ENCODE results near the gene AKAP7. TPM values are rescaled to one million over a fixed set of nuclear protein-coding genes. Genes with fewer than 3 reads are reported as not detected.

AKAP7 gene
- total and polyA plus RNA-seq, 2 donors (not counting 1 experiment from before 2014, with no cell fraction given), result 6.3 to 10.8 TPM

DNA sequence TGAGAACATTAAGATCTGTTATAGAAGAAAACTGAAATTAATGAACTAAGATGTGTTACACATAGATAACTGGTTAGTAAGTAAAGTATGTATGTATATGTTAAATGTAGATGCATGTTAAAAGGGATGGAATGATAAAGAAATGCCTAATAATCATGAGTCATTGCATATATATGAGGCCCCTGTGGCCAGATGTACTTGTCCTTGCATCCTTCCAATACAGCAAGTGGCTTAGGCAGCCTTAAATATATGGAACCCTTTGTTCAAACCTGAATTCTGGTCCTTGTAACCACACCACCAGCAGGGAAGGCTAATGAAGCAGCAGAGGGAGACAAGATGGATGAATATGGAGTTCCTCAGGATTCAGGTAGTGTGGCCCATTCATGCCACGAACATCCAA, 9.8 kb upstream of the AKAP7 start:
- H3K27me3 Mint-ChIP-seq, result peaks cover 12% of the 10 kb centered on the region
- H3K4me1 Mint-ChIP-seq, result no peaks in the 10 kb centered on the region
- intact Hi-C loops (cut with micrococcal nuclease), result no loop called here
- ATAC-seq (ENCODE audit: low read depth) (no peak), DNase-seq (no peak)
- whole genome bisulfite sequencing (ENCODE audit: insufficient coverage), result no CpG with 5 or more reads among the region's 1 CpG
- H2AFZ ChIP-seq (ENCODE audit: insufficient read depth, low read depth, low read length, poor library complexity, severe bottlenecking), result no peak overlapping the region
- H3K4me3 Mint-ChIP-seq, result no peak overlapping the region
- POLR2A ChIA-PET, result no interaction called here
- no peak overlapping the region for H3K27ac ChIP-seq (ENCODE audit: low read length in 2 of 2)
- H3K36me3 ChIP-seq (replicated peaks in 1 of 2; ENCODE audit: control extremely low read depth in 1 of 2, control insufficient read depth in 1 of 2, extremely low read depth in 1 of 2, insufficient read depth in 2 of 2, low read length in 1 of 2), result no peaks in the 10 kb centered on the region
- no peaks in the 10 kb centered on the region for H3K27me3 ChIP-seq (replicated peaks in 1 of 4; ENCODE audit: control extremely low read depth in 1 of 4, control insufficient read depth in 3 of 4, insufficient read depth in 4 of 4, low read length in 3 of 4)
- CTCF ChIA-PET, result no interaction called here
- no peak overlapping the region for H3K9ac ChIP-seq (ENCODE audit: low read length)
- no peak overlapping the region for H3K4me2 ChIP-seq (replicated peaks; ENCODE audit: low read depth, low read length, poor library complexity, severe bottlenecking)
- H3K4me1 ChIP-seq (ENCODE audit: control insufficient read depth in 2 of 2, insufficient read depth in 2 of 2, low read length in 2 of 2), result no peaks in the 10 kb centered on the region
- no peak overlapping the region for H3K4me3 ChIP-seq (ENCODE audit: control extremely low read depth in 1 of 5, extremely low read depth in 1 of 5, insufficient read depth in 1 of 5, low read depth in 2 of 5, low read length in 4 of 5)
- H4K20me1 ChIP-seq (ENCODE audit: control insufficient read depth, insufficient read depth, low read length, poor library complexity, severe bottlenecking), result no peaks in the 10 kb centered on the region
- TF ChIP-seq, protein P1, sequence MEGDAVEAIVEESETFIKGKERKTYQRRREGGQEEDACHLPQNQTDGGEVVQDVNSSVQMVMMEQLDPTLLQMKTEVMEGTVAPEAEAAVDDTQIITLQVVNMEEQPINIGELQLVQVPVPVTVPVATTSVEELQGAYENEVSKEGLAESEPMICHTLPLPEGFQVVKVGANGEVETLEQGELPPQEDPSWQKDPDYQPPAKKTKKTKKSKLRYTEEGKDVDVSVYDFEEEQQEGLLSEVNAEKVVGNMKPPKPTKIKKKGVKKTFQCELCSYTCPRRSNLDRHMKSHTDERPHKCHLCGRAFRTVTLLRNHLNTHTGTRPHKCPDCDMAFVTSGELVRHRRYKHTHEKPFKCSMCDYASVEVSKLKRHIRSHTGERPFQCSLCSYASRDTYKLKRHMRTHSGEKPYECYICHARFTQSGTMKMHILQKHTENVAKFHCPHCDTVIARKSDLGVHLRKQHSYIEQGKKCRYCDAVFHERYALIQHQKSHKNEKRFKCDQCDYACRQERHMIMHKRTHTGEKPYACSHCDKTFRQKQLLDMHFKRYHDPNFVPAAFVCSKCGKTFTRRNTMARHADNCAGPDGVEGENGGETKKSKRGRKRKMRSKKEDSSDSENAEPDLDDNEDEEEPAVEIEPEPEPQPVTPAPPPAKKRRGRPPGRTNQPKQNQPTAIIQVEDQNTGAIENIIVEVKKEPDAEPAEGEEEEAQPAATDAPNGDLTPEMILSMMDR (IDR thresholded peaks at IDR 0.05), result no peak
- no peak for TF ChIP-seq EZH2 (IDR thresholded peaks at IDR 0.05; ENCODE audit: borderline replicate concordance, insufficient read depth, low read depth, low read length, poor library complexity, severe bottlenecking)
- H3K9me3 Mint-ChIP-seq (ENCODE audit: insufficient read depth), result no peaks in the 10 kb centered on the region
- H3K27ac Mint-ChIP-seq, result no peak overlapping the region
- H3K79me2 ChIP-seq (ENCODE audit: control insufficient read depth, insufficient read depth, low read length), result no peaks in the 10 kb centered on the region
- H3K9me3 ChIP-seq (ENCODE audit: control extremely low read depth in 1 of 3, control insufficient read depth in 2 of 3, insufficient read depth in 1 of 3, low read length in 2 of 3), result no peaks in the 10 kb centered on the region

DNA sequence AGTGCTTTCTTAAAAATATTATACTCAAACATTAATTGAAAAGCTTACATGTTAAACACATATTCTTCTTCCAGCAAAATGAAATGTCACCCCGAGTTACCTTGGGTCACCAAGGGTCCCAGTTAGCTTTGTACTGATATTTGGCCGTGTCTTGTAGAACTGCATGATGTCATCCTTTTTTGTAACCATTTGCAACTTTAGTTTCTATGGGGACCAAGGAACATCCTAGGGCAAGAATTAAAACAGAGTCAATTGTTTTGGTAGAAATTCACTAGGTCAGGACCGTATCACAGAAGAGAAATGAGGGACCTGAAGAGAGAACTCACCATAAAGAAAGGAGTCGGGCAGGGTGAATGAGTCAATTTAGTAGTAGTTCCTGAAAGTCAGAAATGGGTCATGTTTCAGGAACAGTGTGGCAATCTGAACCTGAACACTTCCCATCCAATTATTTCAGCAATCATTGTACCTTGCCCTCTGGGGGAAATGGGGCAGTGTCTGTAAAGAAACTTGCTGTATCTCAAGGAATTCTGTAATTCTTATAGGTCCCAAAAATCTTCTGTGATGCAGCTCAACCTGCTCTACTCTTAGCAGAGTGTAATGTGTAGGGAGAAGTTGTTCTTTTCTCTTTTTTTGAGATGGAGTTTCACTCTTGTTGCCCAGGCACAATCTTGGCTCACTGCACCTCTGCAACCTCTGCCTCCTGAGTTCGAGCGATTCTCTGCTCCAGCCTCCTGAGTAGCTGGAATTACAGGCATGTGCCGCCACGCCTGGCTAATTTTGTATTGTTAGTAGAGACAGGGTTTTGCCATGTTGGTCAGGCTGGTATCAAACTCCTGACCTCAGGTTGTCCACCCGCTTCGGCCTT, 5.3 kb upstream of the AKAP7 start:
- Histone ChIP-seq H2AFZ (ENCODE audit: insufficient read depth, low read depth, low read length, poor library complexity, severe bottlenecking) (no peak overlapping the region), H3K27ac (ENCODE audit: low read length in 2 of 2) (no peak overlapping the region), H3K36me3 (replicated peaks in 1 of 2; ENCODE audit: control extremely low read depth in 1 of 2, control insufficient read depth in 1 of 2, extremely low read depth in 1 of 2, insufficient read depth in 2 of 2, low read length in 1 of 2) (no peaks in the 10 kb centered on the region), H3K4me2 (replicated peaks; ENCODE audit: low read depth, low read length, poor library complexity, severe bottlenecking) (no peak overlapping the region), H4K20me1 (ENCODE audit: control insufficient read depth, insufficient read depth, low read length, poor library complexity, severe bottlenecking) (no peaks in the 10 kb centered on the region), H3K4me1 (ENCODE audit: control insufficient read depth in 2 of 2, insufficient read depth in 2 of 2, low read length in 2 of 2) (peaks cover 4 to 5% of the 10 kb centered on the region in 2 donors), H3K4me3 (ENCODE audit: control extremely low read depth in 1 of 5, extremely low read depth in 1 of 5, insufficient read depth in 1 of 5, low read depth in 2 of 5, low read length in 4 of 5) (no peak overlapping the region), H3K9me3 (ENCODE audit: control extremely low read depth in 1 of 3, control insufficient read depth in 2 of 3, insufficient read depth in 1 of 3, low read length in 2 of 3) (no peaks in the 10 kb centered on the region), H3K27me3 (replicated peaks in 1 of 4; ENCODE audit: control extremely low read depth in 1 of 4, control insufficient read depth in 3 of 4, insufficient read depth in 4 of 4, low read length in 3 of 4) (no peaks in the 10 kb centered on the region), H3K9ac (ENCODE audit: low read length) (no peak overlapping the region), H3K79me2 (ENCODE audit: control insufficient read depth, insufficient read depth, low read length) (no peaks in the 10 kb centered on the region)
- no peak for DNase-seq
- TF ChIP-seq EZH2 (IDR thresholded peaks at IDR 0.05; ENCODE audit: borderline replicate concordance, insufficient read depth, low read depth, low read length, poor library complexity, severe bottlenecking), result no peak
- TF ChIP-seq, protein P1 (IDR thresholded peaks at IDR 0.05), result no peak
- 80% methylated on average over 7 of the region's 10 CpGs for WGBS (ENCODE audit: insufficient coverage)
- no peaks in the 10 kb centered on the region for H3K9me3 Mint-ChIP-seq (ENCODE audit: insufficient read depth)
- H3K27me3 Mint-ChIP-seq, result peaks cover 8% of the 10 kb centered on the region
- CTCF ChIA-PET, result interaction anchor here (0.9 to 1.4 kb wide), 3 partner anchors 13 to 245 kb away, joined by 3 to 8 read pairs (median 6); no protein-coding TSS in a partner anchor
- H3K27ac Mint-ChIP-seq, result no peak overlapping the region
- ATAC-seq (ENCODE audit: low read depth), result no peak
- intact Hi-C loops (cut with micrococcal nuclease), result loop anchor here (5.0 kb wide), 1 partner anchor 402 kb away; no protein-coding TSS in a partner anchor
- H3K4me1 Mint-ChIP-seq, result peaks cover 3% of the 10 kb centered on the region
- H3K4me3 Mint-ChIP-seq, result no peak overlapping the region
- POLR2A ChIA-PET, result no interaction called here

Data from B cell (primary cell).